HG02763 (cell line): ENCODE measurements around the gene MYPOP.

Experiments
- ATAC-seq: cut with Tn5 transposase; IDR thresholded peaks from one replicate; pipeline ENCODE4 v1.9.1; 2021; ENCODE audit warnings: mild to moderate bottlenecking, moderate library complexity; ENCODE audit not compliant: unreplicated experiment

The MYPOP gene

GRCh38 chr19:45901912-45902650 is at the start of gene MYPOP:
TSS of gene MYPOP (minus strand) at chr19:45902613. CDS start at chr19:45901773, 840 bp downstream.
- ATAC-seq, result no peak

- no peak for ATAC-seq
These were observed 45.5 kb upstream of the MYPOP start for GRCh38 chr19:45947926-45948325.

DNA sequence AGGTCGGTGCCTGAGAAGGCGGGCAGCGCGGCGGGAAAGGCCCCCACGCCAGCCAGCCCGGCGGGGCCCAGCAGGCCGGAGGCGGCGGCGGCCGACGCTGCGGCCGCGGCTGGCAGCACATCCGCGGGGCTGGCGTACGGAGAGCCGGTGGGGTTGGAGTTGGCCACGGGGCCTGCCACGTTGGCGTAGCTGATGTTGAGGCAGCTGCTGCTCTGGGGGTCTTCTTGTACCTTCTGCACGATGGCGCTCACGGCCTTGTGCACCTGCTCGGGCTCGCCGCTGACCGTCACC is 38.0 kb upstream of the MYPOP start:
- no peak for ATAC-seq

GRCh38 chr19:45939792-45940514 is 37.5 kb upstream of the MYPOP start:
- no peak for ATAC-seq

DNA sequence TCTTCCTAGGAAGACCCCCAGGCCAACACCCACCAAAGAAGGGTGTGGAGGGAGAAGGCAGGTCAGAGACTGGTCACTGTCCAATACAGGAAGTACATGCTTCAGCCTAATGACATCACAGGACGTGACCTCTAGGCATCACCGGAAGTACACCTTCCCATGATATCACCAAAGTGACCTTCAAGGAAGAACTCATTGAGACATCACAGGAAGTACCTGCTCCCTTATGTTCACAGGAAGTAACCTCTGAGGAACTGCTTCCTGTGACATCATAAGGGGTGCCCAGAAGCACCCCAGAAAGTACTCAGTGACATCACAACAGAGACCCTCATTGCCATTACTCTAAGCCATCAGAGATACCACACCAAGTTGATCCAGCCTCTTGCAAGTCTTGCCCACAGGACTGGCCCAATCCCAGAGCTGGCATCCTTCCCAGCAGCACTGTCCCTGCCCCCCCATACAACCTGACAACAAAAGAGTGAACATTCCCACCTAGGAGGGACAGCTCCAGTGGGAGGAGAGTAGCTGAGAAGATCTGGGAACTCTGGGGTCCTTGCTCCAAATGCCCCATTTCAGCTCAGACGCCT is 36.4 kb upstream of the MYPOP start:
- ATAC-seq, result no peak

DNA sequence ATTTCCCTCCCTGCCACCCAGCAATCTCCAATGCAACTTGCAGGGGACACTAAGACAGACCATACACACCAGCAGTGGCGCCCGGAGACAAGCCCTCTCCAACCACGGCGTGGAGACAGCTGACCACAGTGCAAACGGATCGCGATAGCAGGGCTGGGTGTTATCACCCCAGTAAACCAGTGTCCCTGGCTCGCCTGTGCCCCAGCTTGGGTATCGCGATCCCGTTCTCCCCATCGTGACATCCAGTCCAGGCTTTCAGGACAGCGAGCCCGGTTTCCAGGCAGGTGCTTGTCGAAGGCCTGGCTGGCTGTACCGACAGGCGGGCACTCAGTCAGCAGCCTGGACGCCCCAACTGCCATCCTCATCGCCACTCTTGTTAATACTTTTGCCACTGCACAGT is 32.9 kb upstream of the MYPOP start:
- no peak for ATAC-seq

DNA sequence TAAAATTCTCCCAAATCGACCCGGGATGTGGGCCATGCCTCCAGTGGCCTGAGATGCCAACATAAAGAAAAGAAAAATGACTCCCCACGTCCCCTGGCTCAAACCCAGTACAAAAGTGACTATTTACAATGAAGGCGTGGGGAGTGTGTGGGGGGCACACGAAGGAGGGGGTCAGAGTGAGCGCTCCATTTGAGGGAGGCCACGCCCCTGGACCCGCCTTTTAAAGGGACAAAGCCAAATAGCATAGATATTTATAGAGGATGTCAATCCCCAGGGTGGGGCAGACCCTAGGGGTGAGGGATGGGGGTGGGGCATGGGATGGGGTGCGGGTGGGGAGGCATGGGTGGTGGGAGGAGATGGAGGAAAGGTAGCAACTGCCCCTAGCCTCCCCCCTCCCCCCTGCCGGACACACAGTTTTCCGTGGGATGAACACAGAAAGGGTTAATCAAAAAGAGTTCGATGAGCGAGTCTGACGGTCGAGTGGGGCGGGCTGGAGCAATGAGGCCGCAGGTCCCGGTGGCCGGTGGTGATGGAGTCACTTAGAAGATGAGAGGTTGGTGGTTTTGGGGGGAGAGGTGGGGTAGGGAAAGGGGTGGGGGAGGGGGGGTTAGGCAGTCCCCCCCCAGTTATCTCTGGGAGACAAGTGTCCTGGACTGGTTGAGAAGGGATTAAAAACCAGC is 32.3 kb upstream of the MYPOP start:
- no peak for ATAC-seq

DNA sequence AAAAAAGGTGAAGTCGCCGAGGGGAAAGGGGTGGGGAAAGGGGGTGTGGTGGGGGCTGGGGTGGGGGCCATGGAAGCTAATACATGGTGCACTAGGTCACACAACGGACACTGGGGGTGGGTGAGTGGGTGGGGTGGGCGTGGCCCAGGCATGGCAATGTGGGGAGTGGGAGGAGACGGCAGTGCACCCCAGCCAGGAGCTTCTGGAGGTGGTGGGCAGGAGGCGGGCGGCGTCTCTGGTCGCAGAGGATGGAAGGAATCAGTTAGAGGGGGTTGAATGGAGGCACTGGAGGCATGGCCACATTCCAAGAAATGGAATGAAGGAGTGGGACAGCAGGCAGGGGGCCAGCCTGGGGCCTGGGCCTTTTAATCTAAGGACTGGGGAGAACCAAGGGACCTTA is 31.3 kb upstream of the MYPOP start:
- ATAC-seq, result no peak

- ATAC-seq, result no peak
These were observed 28.6 kb upstream of the MYPOP start for GRCh38 chr19:45931055-45931454.

GRCh38 chr19:45929247-45929646 is 26.8 kb upstream of the MYPOP start:
- no peak for ATAC-seq

DNA sequence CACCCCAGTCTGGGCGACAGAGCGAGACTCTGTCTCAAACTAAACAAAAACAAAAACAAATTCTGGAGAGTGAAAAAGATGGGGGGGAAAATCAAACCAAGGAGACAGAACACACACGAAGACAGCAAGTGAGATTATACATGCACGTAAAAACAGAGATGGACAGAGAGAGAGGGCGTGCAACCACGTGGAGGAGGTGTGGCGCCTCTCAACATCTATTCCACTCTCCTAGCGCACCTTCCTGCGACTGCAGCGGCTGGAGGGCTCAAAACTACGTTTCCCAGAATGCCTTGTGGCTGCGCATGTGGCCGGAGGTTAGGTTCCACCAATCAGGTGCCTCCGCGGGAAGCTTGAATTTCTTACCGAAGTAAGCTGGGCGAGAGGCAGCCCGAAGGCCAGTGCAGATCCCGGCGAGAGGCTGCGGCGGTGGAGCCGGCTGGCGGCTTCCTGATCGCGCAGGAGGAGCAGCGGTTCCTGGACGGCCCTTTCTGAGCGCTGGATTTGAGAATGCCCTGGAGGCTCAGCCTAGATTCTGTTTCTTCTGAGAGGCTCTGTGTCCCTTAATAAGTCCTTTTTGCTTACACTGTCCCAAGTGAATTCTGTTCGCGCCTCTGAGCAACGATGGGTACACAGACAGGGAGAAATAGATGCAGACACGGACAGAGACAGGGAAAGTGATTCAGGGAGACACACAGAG is 25.3 kb upstream of the MYPOP start:
- ATAC-seq, result peak; percentile 78

GRCh38 chr19:45924891-45925447 is 22.6 kb upstream of the MYPOP start:
- no peak for ATAC-seq

GRCh38 chr19:45922281-45922680 is 19.9 kb upstream of the MYPOP start:
- no peak for ATAC-seq

- ATAC-seq, result no peak
These were observed 18.0 kb upstream of the MYPOP start for GRCh38 chr19:45920458-45920857.

GRCh38 chr19:45919678-45920077 is 17.3 kb upstream of the MYPOP start:
- ATAC-seq, result no peak

DNA sequence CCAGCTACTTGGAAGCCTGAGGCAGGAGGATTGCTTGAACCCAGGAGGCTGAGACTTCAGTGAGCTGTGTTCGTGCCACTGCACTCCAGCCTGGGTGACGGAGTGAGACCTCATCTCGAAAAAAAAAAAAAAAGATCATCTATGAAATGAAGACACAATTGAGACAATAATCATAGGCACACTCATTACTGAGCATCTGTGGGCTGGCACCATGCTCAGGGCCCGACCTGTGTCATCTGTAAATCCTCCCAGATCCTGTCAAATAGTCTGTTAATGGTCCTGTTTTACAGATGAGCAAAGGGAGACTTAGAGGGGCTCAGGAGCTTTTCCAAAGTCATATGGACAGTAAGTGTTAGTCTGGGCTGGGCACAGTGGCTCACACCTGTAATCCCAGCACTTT is 16.3 kb upstream of the MYPOP start:
- no peak for ATAC-seq

DNA sequence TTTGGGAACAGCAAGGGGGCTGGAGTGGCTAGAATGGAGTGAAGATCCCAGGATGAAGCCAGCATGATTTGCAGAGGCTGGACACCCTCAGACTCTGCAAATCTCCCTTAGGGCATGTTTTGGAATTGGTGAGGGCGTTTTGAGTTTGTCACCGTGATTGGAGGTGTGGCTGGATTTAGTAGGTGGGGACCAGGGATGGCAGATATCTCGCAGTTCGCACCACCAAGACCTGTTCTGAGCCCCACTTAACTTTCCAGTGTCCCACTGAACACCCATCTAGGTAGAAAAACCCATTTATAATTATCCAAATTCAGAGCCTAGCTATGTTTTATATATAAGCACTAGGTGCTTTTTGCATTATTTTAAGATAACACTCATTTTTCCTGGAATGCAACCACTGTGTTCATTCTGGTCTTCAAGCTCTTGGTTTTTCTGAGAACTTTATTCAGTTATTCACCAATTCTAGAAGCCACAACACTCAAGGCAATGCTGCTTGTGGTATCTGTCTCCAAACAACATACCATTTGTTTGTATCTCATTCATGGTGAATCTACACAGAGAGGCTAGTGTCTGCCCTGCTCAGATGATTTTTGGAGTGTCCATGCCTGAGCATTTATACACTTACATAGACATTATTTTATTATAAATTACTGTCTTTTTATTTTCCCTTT is 15.1 kb upstream of the MYPOP start:
- no peak for ATAC-seq

DNA sequence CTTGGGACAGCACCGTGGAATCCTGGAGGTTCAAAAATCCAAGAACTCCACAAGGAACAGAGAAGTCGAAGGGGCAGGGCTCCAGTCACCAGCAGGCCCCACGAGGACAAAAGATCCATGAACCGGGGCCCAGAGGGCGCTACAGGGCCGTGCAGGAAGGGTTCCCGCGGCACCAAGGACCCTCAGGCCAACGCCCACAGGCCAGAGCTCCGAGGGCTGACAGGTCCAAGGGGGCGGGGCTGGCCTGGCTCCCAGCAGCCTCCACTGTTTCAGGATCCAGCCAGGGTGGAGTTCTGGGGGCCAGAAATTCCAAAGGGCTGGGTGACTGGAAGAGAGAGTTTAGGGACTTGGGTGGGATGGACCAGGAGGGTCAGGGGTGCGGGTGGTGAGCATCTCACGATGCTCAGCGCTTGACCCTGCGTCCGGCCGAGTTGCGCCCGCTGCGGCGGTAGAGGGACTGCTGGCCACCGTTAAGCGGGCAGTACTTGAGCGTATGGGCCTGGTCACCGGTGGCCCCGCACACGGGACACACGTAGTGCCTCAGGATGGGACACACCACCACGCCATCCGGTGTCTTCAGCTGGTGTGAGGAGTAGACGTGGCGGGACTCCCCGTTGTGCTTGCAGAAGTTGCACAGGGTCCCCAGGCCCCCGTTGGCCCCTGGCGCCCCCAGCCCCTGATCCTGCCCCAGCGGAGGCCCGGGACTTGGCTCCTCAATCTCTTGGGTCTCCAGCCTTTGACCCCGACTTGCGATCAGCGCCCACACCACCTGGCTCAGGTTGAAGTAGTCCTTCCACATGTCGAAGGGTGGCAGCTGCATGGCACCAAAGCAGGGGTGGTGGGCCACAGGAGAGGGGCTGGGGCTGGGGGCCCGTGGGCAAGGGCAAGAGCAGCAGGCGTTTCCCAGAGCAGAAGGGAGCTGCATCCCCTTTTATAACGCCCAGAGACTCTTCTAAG is 11.7 kb upstream of the MYPOP start, which contains the start of gene NANOS2:
Gene NANOS2 (minus strand): TSS at position 905 of the 957 bp plus-strand sequence. CDS start 85 bp downstream, at position 820.
- no peak for ATAC-seq

DNA sequence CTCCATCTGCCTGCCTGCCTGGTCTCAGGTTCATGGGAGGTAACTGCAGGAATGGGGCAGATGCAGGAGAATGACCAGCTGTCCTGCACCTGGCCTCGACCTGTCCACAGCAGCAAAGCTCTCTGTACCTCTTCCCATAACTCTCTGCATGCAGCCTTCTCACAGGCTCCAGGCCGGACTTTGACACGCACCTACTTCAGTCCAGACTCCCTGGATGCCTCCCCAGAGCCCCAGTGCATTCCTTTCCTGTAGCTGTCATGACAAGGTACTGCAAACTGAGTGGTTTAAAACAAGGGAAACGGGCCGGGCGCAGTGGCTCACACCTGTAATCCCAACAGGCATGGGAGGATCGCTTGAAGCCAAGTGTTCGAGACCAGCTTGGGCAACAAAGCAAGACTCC is 8.9 kb upstream of the MYPOP start:
- no peak for ATAC-seq
